Neural cell (in vitro differentiated cells): ENCODE results near the gene SLC25A13. TPM values are rescaled to one million over a fixed set of nuclear protein-coding genes. Genes with fewer than 3 reads are reported as not detected.

Experiments
- H2AFZ ChIP-seq: fragments of 200-600, 300-800 bp; sonication (generic), shearing (Covaris generic); 2 replicates; pipeline ENCODE4 v1.6.0; 2014; ENCODE audit warnings: low read depth, mild to moderate bottlenecking, antibody characterized with exemption, low read length, moderate library complexity
- H3F3A ChIP-seq: fragments of 200-600 bp; shearing (Covaris generic); 2 replicates; pipeline ENCODE4 v1.6.1; 2016; ENCODE audit warnings: mild to moderate bottlenecking, moderate library complexity, mixed read lengths, antibody characterized with exemption, low read length; ENCODE audit not compliant: insufficient read depth, poor library complexity, severe bottlenecking
- H3K27ac ChIP-seq: fragments of 200-600, 300-800 bp; sonication (generic), shearing (Covaris generic); 2 replicates; pipeline ENCODE4 v1.5.1; 2014; ENCODE audit warnings: mild to moderate bottlenecking, low read length, moderate library complexity
- H3K27me3 ChIP-seq: fragments of 300-800, 200-600 bp; sonication (generic), shearing (Covaris generic); 2 replicates; pipeline ENCODE4 v1.6.0; 2014; ENCODE audit warnings: mild to moderate bottlenecking, low read depth, low read length, moderate library complexity; ENCODE audit not compliant: insufficient read depth
- H3K36me3 ChIP-seq: fragments of 300-800, 200-600 bp; sonication (generic), shearing (Covaris generic); 2 replicates; pipeline ENCODE4 v1.5.1; 2014; ENCODE audit warnings: mild to moderate bottlenecking, antibody characterized with exemption, low read length, moderate library complexity; ENCODE audit not compliant: insufficient read depth
- H3K4me2 ChIP-seq: fragments of 300-800, 200-600 bp; sonication (generic), shearing (Covaris generic); 2 replicates; pipeline ENCODE4 v1.6.0; 2014; ENCODE audit warnings: mild to moderate bottlenecking, low read length
- H3K4me3 ChIP-seq: fragments of 300-800, 200-600 bp; sonication (generic), shearing (Covaris generic); 2 replicates; pipeline ENCODE4 v1.5.1; 2014; ENCODE audit warnings: mild to moderate bottlenecking, low read length, moderate library complexity
- H3K79me2 ChIP-seq: fragments of 200-600 bp; shearing (Covaris generic); replicated peaks from 2 replicates; pipeline ENCODE4 v1.6.0; 2014; ENCODE audit warnings: mild to moderate bottlenecking, low read length, moderate library complexity; ENCODE audit not compliant: insufficient read depth
- H3K9ac ChIP-seq: fragments of 300-800, 200-600 bp; sonication (generic), shearing (Covaris generic); 2 replicates; pipeline ENCODE4 v1.6.1; 2016; ENCODE audit warnings: mild to moderate bottlenecking, low read length, mixed read lengths
- H3K9me2 ChIP-seq: fragments of 200-600 bp; shearing (Covaris generic); 2 replicates; pipeline ENCODE4 v1.6.1; 2016; ENCODE audit warnings: mild to moderate bottlenecking, low read length, mixed read lengths; ENCODE audit not compliant: insufficient read depth
- H3K9me3 ChIP-seq: fragments of 200-600, 300-800 bp; sonication (generic), shearing (Covaris generic); 2 replicates; pipeline ENCODE4 v1.6.1; 2016; ENCODE audit warnings: mild to moderate bottlenecking, mixed run types, low read length, moderate library complexity, mixed read lengths
- H4K20me1 ChIP-seq: fragments of 200-600 bp; shearing (Covaris generic); 2 replicates; pipeline ENCODE4 v1.6.1; 2016; ENCODE audit warnings: mild to moderate bottlenecking, mixed run types; ENCODE audit not compliant: insufficient read depth
- CTCF ChIP-seq: fragments of 450-650 bp; IDR thresholded peaks from 2 replicates; pipeline ENCODE4 v1.5.1; 2014; ENCODE audit warnings: antibody characterized with exemption, mild to moderate bottlenecking, moderate library complexity; ENCODE audit not compliant: poor library complexity, severe bottlenecking
- EP300 ChIP-seq: fragments of 450-650 bp; conservative IDR thresholded peaks from 2 replicates; pipeline ENCODE4 v1.6.1; 2014; ENCODE audit warnings: antibody characterized with exemption, mild to moderate bottlenecking, moderate library complexity; ENCODE audit not compliant: poor library complexity, severe bottlenecking
- EZH2 ChIP-seq: fragments of 200-600, 300-800 bp; shearing (Covaris generic), sonication (generic); IDR thresholded peaks from 2 replicates; pipeline ENCODE4 v1.6.1; 2014; ENCODE audit warnings: antibody characterized with exemption, low read length, borderline replicate concordance, mild to moderate bottlenecking; ENCODE audit not compliant: insufficient read depth, poor library complexity, severe bottlenecking
- MXI1 ChIP-seq: fragments of 450-650 bp; conservative IDR thresholded peaks from 2 replicates; pipeline ENCODE4 v1.6.1; 2014; ENCODE audit warnings: antibody characterized with exemption, mild to moderate bottlenecking; ENCODE audit not compliant: poor library complexity, severe bottlenecking
- POLR2AphosphoS5 ChIP-seq: IDR thresholded peaks from 2 replicates; pipeline ENCODE4 v1.6.1; 2012
- RAD21 ChIP-seq: fragments of 450-650 bp; conservative IDR thresholded peaks from 2 replicates; pipeline ENCODE4 v1.6.1; 2014; ENCODE audit warnings: antibody characterized with exemption, mild to moderate bottlenecking, moderate library complexity
- REST ChIP-seq: IDR thresholded peaks from 2 replicates; pipeline ENCODE4 v1.6.1; 2012; ENCODE audit warnings: borderline replicate concordance
- SMC3 ChIP-seq: fragments of 450-650 bp; conservative IDR thresholded peaks from 2 replicates; pipeline ENCODE4 v1.6.1; 2014; ENCODE audit warnings: antibody characterized with exemption, mild to moderate bottlenecking, moderate library complexity; ENCODE audit not compliant: poor library complexity
- TAF1 ChIP-seq: IDR thresholded peaks from 2 replicates; pipeline ENCODE4 v1.6.1; 2012; ENCODE audit warnings: low read depth
- polyA plus RNA-seq: library from polyadenylated mRNA; depleted of rRNA; stranded (reverse); fragments of >200 nt; gene quantifications from 2 replicates; pipeline ENCODE4 v1.2.3, GENCODE V29; 2014

Gene SLC25A13
- polyA plus RNA-seq, 1 donor from 2014 or later: 20.2 TPM

- Histone ChIP-seq H4K20me1 (no peaks in the 10 kb centered on the region), H2AFZ (no peak overlapping the region), H3K9ac (no peak overlapping the region), H3K79me2 (no peaks in the 10 kb centered on the region), H3K27ac (no peak overlapping the region), H3K9me3 (no peaks in the 10 kb centered on the region), H3K36me3 (no peaks in the 10 kb centered on the region), H3K27me3 (no peaks in the 10 kb centered on the region), H3K4me3 (no peak overlapping the region), H3K4me2 (no peak overlapping the region), H3F3A (no peaks in the 10 kb centered on the region), H3K9me2 (no peaks in the 10 kb centered on the region)
- TF ChIP-seq TAF1 (no peak), SMC3 (no peak), MXI1 (no peak), EP300 (no peak), EZH2 (no peak), REST (no peak), CTCF (no peak), RAD21 (no peak), POLR2AphosphoS5 (no peak)
Measured at GRCh38 chr7:96121752-96122151, 200.1 kb downstream of the SLC25A13 start.

DNA sequence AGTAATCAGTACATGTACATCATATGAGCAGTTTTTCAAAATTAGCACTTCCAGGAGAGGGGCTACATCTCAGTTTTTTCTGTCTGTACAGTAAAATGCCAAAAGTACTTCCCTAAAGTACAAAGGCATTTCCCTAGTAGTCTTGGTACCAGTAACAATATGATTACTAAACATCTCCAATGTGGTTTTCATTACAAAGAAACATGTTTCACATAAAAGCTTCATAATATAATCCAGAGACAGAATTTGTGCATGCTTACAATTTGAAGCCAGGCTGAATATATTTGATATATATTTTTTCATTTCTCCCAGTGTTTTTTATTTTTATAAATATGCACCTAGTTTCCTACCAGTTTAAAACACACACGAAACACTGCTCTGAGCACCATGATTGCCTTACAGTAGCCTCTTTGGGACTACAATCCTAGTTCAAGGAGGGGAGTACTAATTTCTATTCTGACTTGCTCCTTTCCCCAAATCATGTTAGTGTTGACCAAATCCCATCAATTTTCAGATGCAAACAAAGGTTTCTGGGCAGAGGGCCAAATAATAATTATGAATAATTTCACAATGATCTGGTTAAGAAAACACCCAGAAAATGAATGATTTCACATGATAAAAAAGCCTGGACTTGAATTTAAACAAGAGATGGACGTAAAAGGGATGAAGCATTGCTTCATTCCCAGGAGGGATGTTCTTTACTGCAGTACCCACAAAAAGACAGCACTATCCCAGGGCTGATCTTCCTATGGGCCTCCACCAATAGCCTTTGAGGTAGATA, 201.3 kb downstream of the SLC25A13 start:
- H4K20me1 ChIP-seq: no peaks in the 10 kb centered on the region
- TF ChIP-seq REST (no peak), RAD21 (no peak), MXI1 (no peak), POLR2AphosphoS5 (no peak), EP300 (no peak), EZH2 (no peak), TAF1 (no peak), SMC3 (no peak), CTCF (no peak)
- no peak overlapping the region for H3K27ac ChIP-seq
- no peak overlapping the region for H3K4me2 ChIP-seq
- H3F3A ChIP-seq: no peaks in the 10 kb centered on the region
- H3K9me2 ChIP-seq: no peaks in the 10 kb centered on the region
- H3K9me3 ChIP-seq: no peaks in the 10 kb centered on the region
- no peaks in the 10 kb centered on the region for H3K36me3 ChIP-seq
- no peaks in the 10 kb centered on the region for H3K79me2 ChIP-seq
- H3K9ac ChIP-seq: no peak overlapping the region
- no peak overlapping the region for H2AFZ ChIP-seq
- no peaks in the 10 kb centered on the region for H3K27me3 ChIP-seq
- no peak overlapping the region for H3K4me3 ChIP-seq
